Skeletal muscle cell (primary cell): ENCODE measurements around the gene PLB1.

Experiments
- DNase-seq: peaks from one replicate; pipeline ENCODE4 v3.0.0-alpha.2; 2010; ENCODE audit warnings: low read depth
- H3K4me3 ChIP-seq: 2 replicates; pipeline ENCODE4 v1.5.1; 2011; ENCODE audit warnings: low read depth, mild to moderate bottlenecking, control low read depth, low read length, moderate library complexity

Gene PLB1

DNA sequence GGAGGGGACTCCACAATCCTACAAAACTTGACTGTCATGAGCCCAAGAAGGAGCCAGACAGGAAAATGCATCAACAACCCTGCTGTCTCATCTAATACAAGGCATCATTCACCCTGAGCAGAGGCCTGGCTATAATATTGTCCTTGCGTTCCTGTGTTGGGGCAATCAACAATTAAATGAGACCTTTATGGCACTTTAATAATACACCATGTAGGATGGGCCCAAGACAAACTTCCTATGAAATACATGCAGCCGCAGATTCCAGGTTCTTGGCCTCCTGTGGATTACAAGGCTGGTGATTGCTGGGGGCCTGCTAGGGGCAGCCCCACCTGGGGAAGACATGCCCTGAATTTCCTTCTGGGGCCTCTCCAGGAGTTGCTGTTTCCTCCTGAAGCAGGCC, 173.0 kb downstream of the PLB1 start:
- H3K4me3 ChIP-seq, result no peak overlapping the region
- DNase-seq, result no peak

DNA sequence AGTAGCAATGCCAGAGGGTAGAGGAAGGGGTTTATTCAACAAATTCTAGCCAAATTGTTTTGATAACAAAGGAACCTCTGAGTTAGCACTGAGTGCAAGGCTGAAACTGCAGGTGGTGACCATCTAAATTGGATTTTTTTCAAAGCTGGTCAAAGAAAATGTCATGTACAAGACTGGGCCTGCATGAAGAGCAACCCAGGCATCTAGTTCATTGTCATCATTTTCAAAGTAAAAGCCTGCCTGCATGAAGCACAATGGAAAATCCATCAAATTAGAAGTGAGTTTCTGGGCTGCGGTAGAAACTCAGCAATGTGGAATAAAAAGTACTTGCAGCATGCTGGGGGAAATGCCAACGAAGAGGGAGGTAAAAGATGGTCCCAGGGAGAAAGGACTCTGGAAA, 175.0 kb downstream of the PLB1 start:
- DNase-seq, result no peak
- no peak overlapping the region for H3K4me3 ChIP-seq

DNA sequence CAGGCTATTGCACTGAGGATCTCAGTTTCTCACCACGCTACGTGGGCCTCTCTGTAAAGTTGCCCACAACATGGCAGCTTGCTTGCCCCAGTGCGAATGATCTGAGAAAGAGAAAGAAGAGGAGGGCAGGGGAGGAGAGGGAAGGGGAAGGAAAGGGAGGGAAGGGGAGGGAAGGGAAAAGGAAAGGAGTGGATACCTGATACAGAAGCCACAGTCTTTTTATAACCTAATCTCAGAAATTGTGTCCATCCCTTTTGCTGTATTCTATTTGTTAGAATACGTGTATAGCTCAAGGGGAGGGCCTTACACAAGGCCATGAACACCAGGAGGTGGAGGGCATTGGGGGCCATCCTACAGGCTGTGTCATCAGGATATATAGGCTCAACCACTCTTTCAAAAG, 177.5 kb downstream of the PLB1 start:
- DNase-seq, result no peak

DNA sequence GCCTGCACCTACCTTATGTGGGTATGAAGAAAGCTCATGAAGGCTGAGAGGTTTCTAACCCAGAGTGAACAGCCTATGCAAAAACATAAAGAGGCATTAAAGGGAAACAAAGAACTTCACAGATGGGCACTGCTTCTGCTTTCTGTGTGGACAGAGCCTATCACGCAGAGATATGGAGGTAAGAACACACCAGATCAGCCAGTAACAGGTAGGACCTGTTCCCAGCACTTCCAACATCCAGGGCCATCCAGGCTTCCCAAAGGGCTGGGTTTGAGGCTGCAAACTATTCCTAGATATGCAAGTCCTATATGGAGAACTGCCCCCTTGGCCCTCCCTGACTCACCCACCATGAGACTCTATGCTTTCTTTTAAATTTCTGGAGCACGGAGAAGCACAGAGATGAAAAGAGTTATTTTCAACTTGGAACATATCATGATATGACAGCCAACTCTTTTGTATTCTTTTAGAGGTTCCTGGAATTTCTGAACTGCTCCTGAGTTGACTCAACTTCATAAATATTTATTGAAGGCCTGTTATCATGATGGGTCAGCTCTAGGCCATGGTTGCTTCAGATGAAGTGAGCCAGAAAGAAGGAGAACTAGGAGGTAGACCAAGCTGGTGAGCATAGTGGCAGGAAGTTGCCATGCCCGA, 178.3 kb downstream of the PLB1 start:
- DNase-seq, result no peak
- no peak overlapping the region for H3K4me3 ChIP-seq

More for the DNA sequence above, 177.5 kb downstream of the PLB1 start:
- no peak overlapping the region for H3K4me3 ChIP-seq

DNA sequence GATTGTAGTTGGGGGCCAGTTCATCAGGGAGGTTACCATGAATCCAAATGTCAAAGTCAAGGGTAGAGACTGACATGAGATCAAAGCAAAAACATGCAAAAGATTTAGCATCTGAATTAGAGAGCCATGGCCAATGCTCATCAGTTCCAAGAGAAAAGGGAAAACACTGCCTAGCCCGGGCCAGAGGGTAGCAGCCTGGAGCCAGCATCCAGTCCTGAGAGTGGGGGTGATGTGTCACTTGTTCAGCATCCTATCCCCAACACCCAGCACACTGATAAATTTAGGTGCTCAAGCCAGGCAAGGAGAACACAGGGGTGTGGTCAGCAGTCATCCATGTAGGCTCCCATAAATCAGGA, 178.8 kb downstream of the PLB1 start:
- no peak for DNase-seq
- H3K4me3 ChIP-seq, result no peak overlapping the region

DNA sequence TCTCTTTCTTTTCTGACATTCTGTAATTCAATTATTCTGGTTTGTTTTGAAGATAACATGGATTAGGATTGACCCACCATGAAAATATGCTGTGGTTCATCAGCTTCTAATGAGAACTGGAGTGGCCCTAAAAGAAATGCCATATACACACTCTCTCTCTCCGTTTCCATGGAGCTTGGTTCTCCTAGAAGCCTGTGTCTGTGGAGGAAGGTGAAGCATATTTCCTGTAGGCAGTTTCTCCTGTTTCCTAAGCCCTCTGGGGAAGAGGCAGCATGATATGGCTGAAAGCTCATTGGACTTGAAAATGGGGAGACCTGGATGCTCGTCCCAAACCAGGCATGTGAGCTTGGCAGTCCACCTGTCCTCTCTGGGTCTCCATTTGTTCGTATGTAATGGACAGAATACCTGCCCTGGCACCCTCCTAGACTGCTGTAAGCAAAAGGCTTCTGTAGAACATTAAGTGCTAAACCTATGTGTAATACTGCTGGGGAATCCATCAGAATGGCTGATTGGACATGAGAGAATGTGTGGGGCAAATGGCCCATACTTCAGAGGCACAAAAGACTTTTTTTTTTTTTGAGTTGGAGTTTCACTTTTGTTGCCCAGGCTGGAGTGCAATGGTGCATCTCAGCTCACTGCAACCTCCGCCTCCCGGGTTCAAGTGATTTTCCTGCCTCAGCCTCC, 180.4 kb downstream of the PLB1 start:
- no peak overlapping the region for H3K4me3 ChIP-seq
- no peak for DNase-seq

DNA sequence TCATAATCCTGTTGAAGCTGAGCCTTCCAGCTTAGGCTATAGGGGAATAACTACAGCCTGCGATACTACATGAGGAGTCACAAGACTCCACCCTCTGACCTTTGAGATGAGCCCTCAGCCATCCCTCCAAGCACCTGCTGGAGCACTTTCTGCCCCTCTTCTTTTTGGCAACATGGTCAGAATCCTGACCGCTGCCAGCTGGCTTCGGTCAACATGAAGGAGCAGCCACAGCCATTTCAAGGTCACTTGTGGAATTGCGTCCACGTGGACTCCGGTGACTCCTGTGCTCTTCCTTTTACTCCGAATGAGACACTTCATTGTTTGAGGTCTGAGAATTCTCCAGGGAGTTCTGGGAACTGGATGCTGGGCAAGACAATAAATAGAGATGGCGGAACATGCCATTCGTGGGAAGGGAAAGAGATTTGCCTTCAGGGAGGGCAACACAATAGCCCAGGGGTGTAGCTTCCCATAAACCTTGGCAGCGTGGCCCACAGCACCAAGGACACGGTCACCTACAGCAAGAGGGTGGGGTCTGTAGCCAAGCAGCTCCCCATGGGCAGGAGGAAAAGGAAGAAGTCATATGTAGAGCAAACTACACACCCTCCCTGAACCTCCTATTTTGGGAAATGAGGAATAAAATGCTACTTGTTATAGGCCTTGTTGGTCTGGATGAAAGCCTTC, 182.5 kb downstream of the PLB1 start:
- no peak overlapping the region for H3K4me3 ChIP-seq
- DNase-seq, result no peak

DNA sequence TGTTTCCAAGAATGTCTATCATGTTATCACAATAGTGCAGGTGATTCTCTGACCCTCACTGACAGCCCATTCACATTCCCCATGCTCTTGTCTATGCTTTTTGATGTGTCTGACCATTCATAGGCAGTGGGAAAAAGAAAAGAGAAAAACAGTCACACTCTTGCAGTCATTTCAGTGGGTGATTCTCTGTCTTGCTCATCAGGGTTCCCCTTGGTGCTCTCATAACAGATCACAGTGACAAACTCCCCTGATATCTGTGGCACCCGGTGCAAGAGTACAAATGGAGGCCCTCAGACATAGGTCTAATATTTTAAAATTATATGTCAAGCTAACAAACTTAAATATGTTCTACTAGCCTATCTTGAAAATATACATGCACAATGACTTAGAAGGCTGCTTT, 183.1 kb downstream of the PLB1 start:
- no peak overlapping the region for H3K4me3 ChIP-seq
- no peak for DNase-seq

DNA sequence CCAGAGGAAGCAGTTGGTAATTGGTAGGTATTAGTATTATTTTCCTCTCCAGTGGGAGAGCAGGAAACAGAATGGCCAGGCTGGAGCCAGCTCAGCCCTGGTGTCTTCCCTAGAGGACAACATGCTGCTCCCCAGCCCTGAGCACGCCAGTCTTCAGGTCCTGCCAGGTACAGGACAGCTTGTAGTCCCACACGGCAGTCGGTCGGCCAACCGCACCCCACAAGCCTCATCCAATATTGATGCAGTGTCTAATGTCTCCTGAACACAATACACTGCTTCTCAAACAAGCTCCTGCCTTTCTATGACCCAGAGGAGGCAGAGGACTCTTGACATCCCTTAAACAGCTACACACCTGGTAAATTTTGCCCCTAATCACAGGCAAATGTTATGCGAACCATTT, 184.8 kb downstream of the PLB1 start:
- no peak for DNase-seq
- no peak overlapping the region for H3K4me3 ChIP-seq

DNA sequence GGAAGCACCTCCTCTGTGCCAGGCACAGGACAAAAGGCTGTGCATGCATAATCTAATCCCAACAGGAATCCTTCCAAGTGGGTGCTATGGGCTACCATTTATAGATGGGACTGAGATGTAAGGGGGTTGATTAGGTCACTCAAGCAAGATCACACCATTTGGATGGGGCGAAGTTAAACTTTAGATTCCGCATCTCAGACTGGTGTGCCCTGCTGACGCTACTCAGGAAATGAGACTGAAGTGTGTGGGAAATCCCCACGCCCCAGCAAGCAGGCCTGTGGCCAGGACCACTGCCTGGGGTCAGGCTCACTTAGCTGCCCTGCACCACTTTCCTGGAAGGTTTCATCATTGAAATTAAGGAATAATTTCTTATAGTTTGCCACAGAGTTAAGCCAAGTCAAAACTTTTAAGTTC, 185.3 kb downstream of the PLB1 start:
- no peak for DNase-seq
- H3K4me3 ChIP-seq, result no peak overlapping the region

DNA sequence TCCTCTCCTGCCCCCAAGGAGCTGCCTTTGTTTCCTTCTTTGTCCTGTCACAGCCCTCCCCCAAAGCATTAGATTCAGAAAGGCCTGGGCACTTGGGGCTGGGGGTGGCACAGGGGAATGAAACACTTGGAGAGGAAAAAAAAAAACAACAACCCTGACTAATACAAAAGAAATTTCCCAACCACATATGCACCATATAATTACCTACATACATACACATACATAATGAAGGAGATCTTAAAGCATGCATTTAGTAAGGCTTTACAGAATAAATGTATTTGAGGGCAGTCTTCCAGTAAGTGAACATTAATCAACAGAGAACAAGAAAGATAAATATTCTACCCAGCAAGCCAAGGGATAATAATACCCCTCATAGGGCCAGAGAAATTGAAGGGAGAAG, 185.7 kb downstream of the PLB1 start:
- no peak for DNase-seq
- H3K4me3 ChIP-seq, result no peak overlapping the region

DNA sequence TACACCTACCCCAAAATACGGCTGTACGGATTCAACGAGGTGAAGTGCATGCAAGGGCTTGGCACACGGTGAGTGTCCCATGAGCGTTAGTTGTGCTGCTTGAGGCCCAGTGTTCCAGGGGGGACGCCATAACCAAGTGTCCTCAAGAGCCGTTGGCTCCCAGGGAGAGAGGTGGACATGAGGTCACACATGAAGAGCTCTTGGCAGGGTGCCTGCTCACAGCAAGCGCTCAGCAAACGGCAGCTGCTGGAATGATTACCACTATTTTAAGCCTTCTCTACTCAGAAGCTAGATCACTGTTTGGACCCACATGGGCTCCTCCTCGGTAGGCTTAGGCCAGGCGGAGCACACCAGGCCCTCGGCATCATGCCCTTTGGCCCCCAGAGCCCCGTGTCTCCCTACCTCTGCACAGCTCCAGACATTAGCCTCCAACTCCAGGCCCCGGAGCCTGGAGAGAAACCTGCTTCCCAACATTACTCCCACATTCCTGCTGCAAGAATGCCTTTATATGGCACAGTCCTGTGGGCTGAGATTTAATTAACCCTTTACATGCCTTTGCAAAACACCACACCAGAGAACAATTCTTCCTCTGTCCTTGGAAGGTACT, 187.3 kb downstream of the PLB1 start:
- peak; percentile 81 for DNase-seq
- H3K4me3 ChIP-seq, result no peak overlapping the region

DNA sequence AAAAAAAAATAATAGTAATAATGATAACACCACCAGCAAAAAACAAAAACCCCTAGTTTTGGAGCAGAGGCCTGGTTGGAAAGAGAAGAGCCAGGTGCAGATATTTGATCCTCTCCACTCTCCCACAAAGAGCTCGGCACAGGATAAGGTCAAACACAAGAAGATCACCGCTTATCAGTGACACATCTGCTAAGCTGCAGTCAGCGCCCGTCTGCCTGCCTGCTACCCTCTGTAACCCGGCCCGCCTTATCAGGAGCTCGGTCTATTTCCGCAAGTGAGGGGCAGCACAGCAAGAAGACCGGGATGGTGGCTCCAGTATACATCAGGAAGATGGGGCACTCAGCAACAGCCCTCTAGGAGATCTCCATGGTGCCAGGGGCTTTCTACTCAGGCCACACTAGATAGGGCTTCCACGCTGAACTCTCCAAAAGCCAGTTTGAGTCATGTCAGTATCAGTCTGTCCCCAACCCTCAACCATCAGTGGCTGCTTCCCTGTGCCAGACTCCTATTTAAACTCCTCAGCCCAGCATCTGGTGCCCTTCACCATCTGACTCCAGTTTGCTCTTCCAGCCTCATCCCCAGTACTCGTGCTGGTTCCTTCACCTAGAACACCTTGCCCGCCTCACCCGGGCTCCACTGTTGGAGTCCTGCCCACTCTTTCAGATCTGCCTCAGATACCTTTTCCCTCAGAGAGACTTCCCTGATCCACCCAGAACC, 188.4 kb downstream of the PLB1 start:
- no peak for DNase-seq
- H3K4me3 ChIP-seq, result no peak overlapping the region

DNA sequence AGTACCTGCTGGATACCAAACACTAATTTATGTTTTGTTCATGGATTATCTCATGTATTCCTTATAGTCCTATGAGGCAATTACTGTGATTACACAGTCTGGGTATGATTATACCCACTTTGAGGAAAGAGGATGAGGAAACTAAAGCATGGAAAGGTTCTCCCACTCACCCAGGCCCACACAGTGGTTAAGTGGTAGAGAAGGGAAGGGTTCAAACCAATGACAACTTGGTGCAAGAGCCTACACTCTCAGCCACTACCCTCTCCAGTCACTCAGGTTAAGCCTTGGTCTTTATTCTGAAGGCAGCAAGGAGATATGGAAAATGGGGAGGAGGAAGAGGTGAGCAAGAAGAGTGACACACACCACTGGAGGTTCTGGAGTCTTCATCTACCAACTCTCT, 191.3 kb downstream of the PLB1 start:
- no peak for DNase-seq
- H3K4me3 ChIP-seq, result no peak overlapping the region

DNA sequence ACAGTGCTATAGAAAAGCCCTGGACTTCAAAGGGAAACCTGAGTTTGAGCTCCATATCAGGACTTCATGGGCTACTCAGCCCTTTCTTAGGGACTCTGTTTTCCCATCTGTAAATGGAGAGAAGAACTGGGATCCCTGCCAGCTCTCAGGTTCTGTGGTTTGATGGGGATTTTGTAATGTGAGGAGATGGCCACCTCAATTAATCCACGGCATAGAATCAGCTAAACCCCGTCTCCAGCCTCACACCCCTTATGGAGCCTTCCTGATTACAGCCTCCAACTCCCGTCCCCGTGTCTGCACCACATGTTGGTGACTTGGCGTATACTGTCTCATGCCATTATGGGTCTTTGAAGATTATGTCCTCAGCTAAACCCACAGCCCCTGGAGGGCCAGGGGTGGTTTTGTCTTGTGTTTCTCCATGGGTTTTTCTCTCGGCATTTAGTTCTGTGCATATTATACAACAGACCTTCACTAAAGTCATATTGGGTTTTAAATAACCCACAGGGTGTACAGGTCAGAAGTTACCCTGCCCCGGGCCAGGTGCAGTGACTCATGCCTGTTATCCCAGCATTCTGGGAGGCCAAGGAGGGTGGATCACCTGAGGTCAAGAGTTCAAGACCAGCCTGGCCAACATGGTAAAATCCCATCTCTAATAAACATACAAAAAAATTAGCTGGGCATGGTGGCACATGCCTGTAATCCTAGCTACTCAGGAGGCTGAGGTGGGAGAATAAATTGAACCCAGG, 192.0 kb downstream of the PLB1 start:
- no peak for DNase-seq
- H3K4me3 ChIP-seq, result no peak overlapping the region

DNA sequence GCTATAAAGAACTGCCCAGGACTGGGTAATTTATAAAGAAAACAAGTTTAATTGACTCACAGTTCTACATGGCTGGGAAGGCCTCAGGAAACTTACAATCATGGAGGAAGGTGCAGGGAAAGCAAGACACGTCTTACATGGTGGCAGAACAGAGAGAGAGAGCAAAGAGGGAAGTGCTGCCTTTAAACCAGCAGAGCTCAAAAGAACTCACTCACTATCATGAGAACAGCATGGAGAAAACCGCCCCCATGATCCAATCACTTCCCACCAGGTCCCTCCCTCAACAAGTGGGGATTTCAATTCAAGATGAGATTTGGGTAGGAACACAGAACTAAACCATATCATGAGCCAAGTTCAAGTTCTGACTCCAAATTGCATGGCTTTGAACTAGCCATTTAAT, 193.0 kb downstream of the PLB1 start:
- H3K4me3 ChIP-seq, result no peak overlapping the region
- DNase-seq, result no peak

DNA sequence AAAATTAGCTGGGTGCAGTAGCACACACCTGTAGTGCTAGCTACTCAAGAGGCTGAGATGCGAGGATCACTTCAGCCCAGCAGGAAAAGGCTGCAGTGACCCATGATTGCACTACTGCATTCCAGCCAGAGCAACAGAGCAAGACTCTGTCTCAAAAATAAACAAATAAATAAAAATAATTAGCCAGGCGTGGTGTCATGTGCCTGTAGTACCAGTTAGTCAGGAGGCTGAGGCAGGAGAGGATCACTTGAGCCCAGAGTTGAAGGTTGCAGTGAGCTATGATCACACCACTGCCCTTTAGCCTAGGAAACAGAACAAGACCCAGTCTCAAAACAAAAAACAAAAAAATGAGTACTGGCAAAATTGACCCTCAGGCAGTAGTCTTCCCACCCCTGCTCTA, 193.9 kb downstream of the PLB1 start:
- no peak for DNase-seq
- H3K4me3 ChIP-seq, result no peak overlapping the region

DNA sequence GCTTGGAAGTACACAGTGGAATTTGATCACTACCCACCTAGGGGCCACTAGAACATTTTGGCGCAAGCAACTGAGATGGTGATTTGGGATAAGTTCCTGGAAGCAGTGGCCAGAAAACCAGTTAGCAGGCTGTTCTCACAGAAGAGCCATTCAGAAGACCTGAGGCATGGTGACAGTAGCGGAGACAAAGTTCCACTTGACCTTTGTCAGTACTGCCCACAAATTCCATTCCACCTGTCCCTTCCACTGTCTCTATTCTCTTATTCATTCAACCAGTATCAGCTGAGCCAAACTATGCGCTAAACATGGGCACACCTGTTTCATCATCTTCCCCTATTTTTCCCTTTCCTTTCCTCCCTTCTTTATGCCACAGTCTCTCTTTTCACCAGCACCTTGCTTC, 196.6 kb downstream of the PLB1 start:
- no peak for DNase-seq
- no peak overlapping the region for H3K4me3 ChIP-seq

DNA sequence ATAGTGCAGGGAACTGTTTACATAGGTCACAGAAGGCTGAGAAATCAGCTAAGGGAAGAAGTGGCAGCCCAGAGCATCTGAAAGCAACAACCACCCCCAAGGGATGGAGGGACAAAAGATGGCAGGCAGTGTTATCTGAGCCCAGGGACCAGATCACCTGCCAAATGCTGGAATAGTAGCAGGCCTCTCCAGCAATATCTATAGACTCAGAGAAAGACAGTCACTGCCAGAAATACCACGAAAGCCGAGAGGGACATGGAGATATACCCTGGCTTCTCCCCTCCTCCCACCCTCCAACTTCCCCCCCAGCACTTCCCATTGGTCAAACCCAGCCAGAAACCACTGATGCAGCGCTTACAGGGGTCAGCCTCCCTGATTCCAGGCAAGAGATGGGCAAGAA, 197.4 kb downstream of the PLB1 start:
- no peak for DNase-seq
- no peak overlapping the region for H3K4me3 ChIP-seq
